DND-41 (cell line): Measurements from ENCODE around the gene ATP6V0B.

Experiments
- ATAC-seq: fragments of 200-7000 bp; cut with Tn5 transposase; 3 replicates; pipeline ENCODE4 v1.9.1; 2021; ENCODE audit warnings: low read depth; ENCODE audit not compliant: insufficient read depth
- DNase-seq: peaks from one replicate; pipeline ENCODE4 v3.0.0-alpha.2; 2020
- H2AFZ ChIP-seq: 2 replicates; pipeline ENCODE4 v1.6.0; 2012; ENCODE audit warnings: low read depth, low read length
- H3K27ac ChIP-seq: 2 replicates; pipeline ENCODE4 v1.5.1; 2012; ENCODE audit warnings: low read length, inconsistent platforms
- H3K27me3 ChIP-seq: fragments of 200-600 bp; sonication (generic); 2 replicates; pipeline ENCODE4 v1.6.0; 2012; ENCODE audit warnings: low read length, mild to moderate bottlenecking, inconsistent platforms; ENCODE audit not compliant: insufficient read depth, poor library complexity
- H3K36me3 ChIP-seq: 2 replicates; pipeline ENCODE4 v1.5.1; 2012; ENCODE audit warnings: low read length, inconsistent platforms; ENCODE audit not compliant: insufficient read depth
- H3K4me1 ChIP-seq: 2 replicates; pipeline ENCODE4 v1.5.1; 2012; ENCODE audit warnings: mild to moderate bottlenecking, low read length; ENCODE audit not compliant: insufficient read depth
- H3K4me2 ChIP-seq: 2 replicates; pipeline ENCODE4 v1.6.0; 2012; ENCODE audit warnings: mild to moderate bottlenecking, moderate library complexity, low read length, inconsistent platforms; ENCODE audit not compliant: insufficient read depth
- H3K4me3 ChIP-seq, 2 experiments: fragments of 200-600 bp in 1 of 2; shearing (Covaris generic) in 1 of 2; 2 replicates each; pipeline ENCODE4 v1.5.1; 2012 to 2016; ENCODE audit warnings: inconsistent platforms in 2 of 2, low read length in 2 of 2, mild to moderate bottlenecking in 2 of 2, low read depth in 1 of 2, moderate library complexity in 1 of 2
- H3K79me2 ChIP-seq: 2 replicates; pipeline ENCODE4 v1.6.0; 2012; ENCODE audit warnings: low read length, inconsistent platforms; ENCODE audit not compliant: insufficient read depth
- H3K9ac ChIP-seq: 2 replicates; pipeline ENCODE4 v1.6.0; 2012; ENCODE audit warnings: low read depth, mild to moderate bottlenecking, inconsistent platforms, low read length, moderate library complexity
- H3K9me3 ChIP-seq: 2 replicates; pipeline ENCODE4 v1.5.1; 2012; ENCODE audit warnings: low read length, moderate library complexity, mild to moderate bottlenecking, inconsistent platforms; ENCODE audit not compliant: insufficient read depth, severe bottlenecking
- H4K20me1 ChIP-seq: 2 replicates; pipeline ENCODE4 v1.6.0; 2012; ENCODE audit warnings: low read length; ENCODE audit not compliant: insufficient read depth
- CTCF ChIP-seq: IDR thresholded peaks from 2 replicates; pipeline ENCODE4 v1.5.1; 2012; ENCODE audit warnings: borderline replicate concordance, low read length, moderate library complexity, mild to moderate bottlenecking; ENCODE audit not compliant: poor library complexity, severe bottlenecking; ENCODE audit errors: extremely low read depth
- EZH2 ChIP-seq: IDR thresholded peaks from 3 replicates; pipeline ENCODE4 v1.6.1; 2012; ENCODE audit warnings: borderline replicate concordance, low read depth, mild to moderate bottlenecking, moderate library complexity, low read length, inconsistent platforms; ENCODE audit not compliant: severe bottlenecking

The ATP6V0B gene

GRCh38 chr1:44021581-44022321 is 47.0 kb downstream of the ATP6V0B start:
- no peaks in the 10 kb centered on the region for H3K4me1 ChIP-seq
- no peaks in the 10 kb centered on the region for H3K9me3 ChIP-seq
- H3K9ac ChIP-seq: no peak overlapping the region
- 0 out of 2 replicates have a peak, but pooled peaks cover 5% of the 10 kb centered on the region for H4K20me1 ChIP-seq
- H3K79me2 ChIP-seq: no peaks in the 10 kb centered on the region
- no peak overlapping the region for H3K27ac ChIP-seq
- no peaks in the 10 kb centered on the region for H3K36me3 ChIP-seq
- no peak overlapping the region for H3K4me3 ChIP-seq
- no peak for ATAC-seq
- no peak for DNase-seq
- no peaks in the 10 kb centered on the region for H3K27me3 ChIP-seq
- no peak overlapping the region for H3K4me2 ChIP-seq
- no peak overlapping the region for H2AFZ ChIP-seq
- TF ChIP-seq CTCF (peak; percentile 21), EZH2 (no peak)

- Histone ChIP-seq H3K36me3 (no peaks in the 10 kb centered on the region), H3K4me1 (peaks cover 6% of the 10 kb centered on the region), H3K27ac (no peak overlapping the region), H3K9me3 (no peaks in the 10 kb centered on the region), H3K4me3 (no peak overlapping the region), H3K4me2 (no peak overlapping the region), H3K27me3 (no peaks in the 10 kb centered on the region), H4K20me1 (0 out of 2 replicates have a peak, but pooled peaks cover 5% of the 10 kb centered on the region), H3K9ac (no peak overlapping the region), H2AFZ (no peak overlapping the region), H3K79me2 (no peaks in the 10 kb centered on the region)
- TF ChIP-seq EZH2: no peak
- no peak for TF ChIP-seq CTCF
- DNase-seq (no peak), ATAC-seq (no peak)
These were observed 49.5 kb downstream of the ATP6V0B start for GRCh38 chr1:44024031-44024902.

GRCh38 chr1:44024903-44025525 is 50.3 kb downstream of the ATP6V0B start:
- no peaks in the 10 kb centered on the region for H3K9me3 ChIP-seq
- no peaks in the 10 kb centered on the region for H3K27me3 ChIP-seq
- H3K36me3 ChIP-seq: no peaks in the 10 kb centered on the region
- no peak overlapping the region for H3K4me2 ChIP-seq
- no peak overlapping the region for H3K4me3 ChIP-seq
- H3K79me2 ChIP-seq: no peaks in the 10 kb centered on the region
- DNase-seq: no peak
- no peak for ATAC-seq
- H4K20me1 ChIP-seq: 0 out of 2 replicates have a peak, but pooled peaks cover 5% of the 10 kb centered on the region
- TF ChIP-seq EZH2 (no peak), CTCF (no peak)
- H3K27ac ChIP-seq: no peak overlapping the region
- H3K9ac ChIP-seq: no peak overlapping the region
- peaks cover 11% of the 10 kb centered on the region for H3K4me1 ChIP-seq
- no peak overlapping the region for H2AFZ ChIP-seq
